ENCODE data around the gene SDHAF2. TPM values are rescaled to one million over a fixed set of nuclear protein-coding genes. Genes with fewer than 3 reads are reported as not detected.
"Not testable (repeated sequence)": the region's sequence is repeated elsewhere in the genome, so short reads cannot be mapped to it uniquely, and the experiment has no call there.

The SDHAF2 gene
- total RNA-seq, 1 experiment from 2014 or later: 90.4 TPM

DNA sequence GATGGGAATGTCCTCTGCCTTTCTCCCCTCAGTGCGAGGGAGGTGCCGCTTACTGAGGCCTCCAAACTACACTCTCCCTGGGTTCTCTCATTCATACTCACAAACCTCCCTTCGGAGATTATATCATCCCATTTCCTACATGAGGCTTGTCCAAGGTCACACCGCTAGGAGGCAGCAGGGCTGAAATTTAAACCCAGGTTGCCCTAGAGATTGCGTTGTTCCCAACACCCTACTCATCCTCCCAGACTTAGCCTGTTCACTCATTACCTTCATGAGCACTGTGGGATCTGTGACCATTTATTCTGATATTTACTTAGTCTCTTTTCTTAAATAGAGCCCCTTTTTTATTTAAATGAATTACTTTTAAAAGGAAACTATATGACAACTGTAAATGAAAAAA is 31.1 kb downstream of the SDHAF2 start:
- no peaks in the 10 kb centered on the region for H4K20me1 ChIP-seq (ENCODE audit: low read length)
- ATAC-seq (no peak), DNase-seq (no peak)
- H3K27me3 ChIP-seq (ENCODE audit: low read length): no peaks in the 10 kb centered on the region
- H3K9me3 ChIP-seq (ENCODE audit: low read length): no peaks in the 10 kb centered on the region
- no peak overlapping the region for H2AFZ ChIP-seq (ENCODE audit: low read length)
- no TSS peak for BruUV-seq (replicated peaks)
- H3K4me2 ChIP-seq (ENCODE audit: low read length): no peak overlapping the region
- intact Hi-C loops (cut with micrococcal nuclease): no loop called here
- no peaks in the 10 kb centered on the region for H3K79me2 ChIP-seq (ENCODE audit: low read length)
- no peaks in the 10 kb centered on the region for H3K9me2 ChIP-seq (replicated peaks; ENCODE audit: low read length)
- H3K4me3 ChIP-seq (ENCODE audit: low read length): no peak overlapping the region
- H3K4me1 ChIP-seq (ENCODE audit: insufficient read depth, low read length): no peaks in the 10 kb centered on the region
- H3K27ac ChIP-seq (ENCODE audit: low read length): no peak overlapping the region
- H3K9ac ChIP-seq (ENCODE audit: low read length): no peak overlapping the region
- no peaks in the 10 kb centered on the region for H3K36me3 ChIP-seq (ENCODE audit: low read depth, low read length)
- H3F3A ChIP-seq (ENCODE audit: low read length, unreplicated experiment): no peaks in the 10 kb centered on the region
- ChIA-PET CTCF (no interaction called here), POLR2A (ENCODE audit: unreplicated experiment) (no interaction called here)
- TF ChIP-seq EZH2 (IDR thresholded peaks at IDR 0.05; ENCODE audit: low read length, unreplicated experiment): no peak
- TF ChIP-seq, protein P1, sequence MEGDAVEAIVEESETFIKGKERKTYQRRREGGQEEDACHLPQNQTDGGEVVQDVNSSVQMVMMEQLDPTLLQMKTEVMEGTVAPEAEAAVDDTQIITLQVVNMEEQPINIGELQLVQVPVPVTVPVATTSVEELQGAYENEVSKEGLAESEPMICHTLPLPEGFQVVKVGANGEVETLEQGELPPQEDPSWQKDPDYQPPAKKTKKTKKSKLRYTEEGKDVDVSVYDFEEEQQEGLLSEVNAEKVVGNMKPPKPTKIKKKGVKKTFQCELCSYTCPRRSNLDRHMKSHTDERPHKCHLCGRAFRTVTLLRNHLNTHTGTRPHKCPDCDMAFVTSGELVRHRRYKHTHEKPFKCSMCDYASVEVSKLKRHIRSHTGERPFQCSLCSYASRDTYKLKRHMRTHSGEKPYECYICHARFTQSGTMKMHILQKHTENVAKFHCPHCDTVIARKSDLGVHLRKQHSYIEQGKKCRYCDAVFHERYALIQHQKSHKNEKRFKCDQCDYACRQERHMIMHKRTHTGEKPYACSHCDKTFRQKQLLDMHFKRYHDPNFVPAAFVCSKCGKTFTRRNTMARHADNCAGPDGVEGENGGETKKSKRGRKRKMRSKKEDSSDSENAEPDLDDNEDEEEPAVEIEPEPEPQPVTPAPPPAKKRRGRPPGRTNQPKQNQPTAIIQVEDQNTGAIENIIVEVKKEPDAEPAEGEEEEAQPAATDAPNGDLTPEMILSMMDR (conservative IDR thresholded peaks at IDR 0.05; ENCODE audit: low read depth, low read length): no peak
- no peak for TF ChIP-seq EZH2phosphoT487 (IDR thresholded peaks at IDR 0.05; ENCODE audit: borderline replicate concordance, low read length)

DNA sequence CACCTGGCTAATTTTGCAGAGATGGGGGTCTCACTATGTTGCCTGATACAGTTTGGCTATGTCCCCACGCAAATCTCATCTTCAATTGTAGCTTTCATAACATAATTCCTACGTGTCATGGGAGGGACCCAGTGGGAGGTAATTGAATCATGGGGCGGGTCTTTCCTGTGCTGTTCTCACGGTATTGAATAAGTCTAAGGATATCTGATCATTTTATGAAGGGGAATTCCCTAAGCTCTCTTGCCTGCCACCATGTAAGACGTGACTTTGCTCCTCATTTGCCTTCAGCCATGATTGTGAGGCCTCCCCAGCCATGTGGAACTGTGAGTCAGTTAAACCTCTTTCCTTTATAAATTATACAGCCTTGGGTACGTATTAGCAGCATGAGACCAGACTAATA is 37.7 kb downstream of the SDHAF2 start:
- H4K20me1 ChIP-seq (ENCODE audit: low read length); H3K4me3 ChIP-seq (ENCODE audit: low read length); H3K36me3 ChIP-seq (ENCODE audit: low read depth, low read length); H3K79me2 ChIP-seq (ENCODE audit: low read length); H3K27me3 ChIP-seq (ENCODE audit: low read length); H3K4me1 ChIP-seq (ENCODE audit: insufficient read depth, low read length); intact Hi-C loops (cut with micrococcal nuclease); POLR2A ChIA-PET (ENCODE audit: unreplicated experiment); H3K9me2 ChIP-seq (replicated peaks; ENCODE audit: low read length); H3F3A ChIP-seq (ENCODE audit: low read length, unreplicated experiment); H2AFZ ChIP-seq (ENCODE audit: low read length); DNase-seq; BruUV-seq (replicated peaks); H3K9ac ChIP-seq (ENCODE audit: low read length); H3K27ac ChIP-seq (ENCODE audit: low read length); H3K9me3 ChIP-seq (ENCODE audit: low read length); ATAC-seq; H3K4me2 ChIP-seq (ENCODE audit: low read length): not testable (repeated sequence)
- CTCF ChIA-PET: interaction anchor here (0.6 kb wide), 1 partner anchor 15 kb away, joined by 3 read pairs; no protein-coding TSS in a partner anchor

DNA sequence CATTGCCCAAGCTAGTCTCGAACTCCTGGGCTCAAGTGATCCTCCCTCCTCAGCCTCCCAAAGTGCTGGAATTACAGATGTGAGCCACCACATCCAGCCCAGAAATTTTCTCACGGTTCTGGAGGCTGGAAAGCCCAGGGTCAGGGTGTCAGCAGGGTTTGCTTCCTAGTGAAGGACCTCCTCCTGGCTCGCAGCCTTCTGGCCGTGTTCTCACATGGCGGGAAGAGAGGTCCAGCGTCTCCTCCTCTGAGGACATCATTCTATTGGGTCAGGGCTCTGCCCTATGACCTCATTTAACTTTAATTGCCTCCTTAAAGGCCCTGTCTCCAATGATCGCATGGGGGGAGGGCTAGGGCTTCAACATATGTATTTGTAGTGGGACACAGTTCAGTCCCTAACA is 38.1 kb downstream of the SDHAF2 start:
- no peaks in the 10 kb centered on the region for H3K9me2 ChIP-seq (replicated peaks; ENCODE audit: low read length)
- DNase-seq (no peak), ATAC-seq (no peak)
- H3K36me3 ChIP-seq (ENCODE audit: low read depth, low read length): no peaks in the 10 kb centered on the region
- intact Hi-C loops (cut with micrococcal nuclease): no loop called here
- TF ChIP-seq, protein P1 (conservative IDR thresholded peaks at IDR 0.05; ENCODE audit: low read depth, low read length): no peak
- TF ChIP-seq EZH2phosphoT487 (IDR thresholded peaks at IDR 0.05; ENCODE audit: borderline replicate concordance, low read length) (no peak), EZH2 (IDR thresholded peaks at IDR 0.05; ENCODE audit: low read length, unreplicated experiment) (no peak)
- POLR2A ChIA-PET (ENCODE audit: unreplicated experiment): no interaction called here
- CTCF ChIA-PET: no interaction called here
- H3K27ac ChIP-seq (ENCODE audit: low read length): no peak overlapping the region
- no peaks in the 10 kb centered on the region for H4K20me1 ChIP-seq (ENCODE audit: low read length)
- no peaks in the 10 kb centered on the region for H3K79me2 ChIP-seq (ENCODE audit: low read length)
- H3K4me3 ChIP-seq (ENCODE audit: low read length): no peak overlapping the region
- no peaks in the 10 kb centered on the region for H3K4me1 ChIP-seq (ENCODE audit: insufficient read depth, low read length)
- no peaks in the 10 kb centered on the region for H3F3A ChIP-seq (ENCODE audit: low read length, unreplicated experiment)
- H3K9ac ChIP-seq (ENCODE audit: low read length): no peak overlapping the region
- no peaks in the 10 kb centered on the region for H3K9me3 ChIP-seq (ENCODE audit: low read length)
- BruUV-seq (replicated peaks): no TSS peak
- H3K27me3 ChIP-seq (ENCODE audit: low read length): no peaks in the 10 kb centered on the region
- no peak overlapping the region for H2AFZ ChIP-seq (ENCODE audit: low read length)
- no peak overlapping the region for H3K4me2 ChIP-seq (ENCODE audit: low read length)

Measured in PC-3 (cell line).